ENCODE results near the gene NIP7.

The NIP7 gene

DNA sequence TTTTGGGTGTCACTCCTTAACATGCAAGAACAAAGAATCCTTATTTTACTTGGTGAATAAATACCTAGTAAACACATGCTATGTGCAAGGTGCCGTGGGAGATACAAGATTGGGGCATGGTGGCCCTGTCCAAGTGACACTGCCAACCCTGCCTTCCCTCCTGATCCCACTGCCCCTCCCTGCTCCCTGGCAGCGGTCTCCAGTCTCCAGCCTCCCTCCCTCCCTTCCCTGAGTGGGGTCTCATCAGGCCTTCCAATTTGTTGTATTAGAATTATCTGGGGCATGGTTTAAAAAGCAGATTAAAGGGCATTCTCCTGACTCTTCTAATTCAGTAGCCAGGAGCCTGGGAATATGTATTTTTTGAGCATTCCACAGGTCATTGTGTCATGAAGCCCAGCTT lies 24.5 kb downstream of the NIP7 start:
- no peak overlapping the region for H3K27ac Mint-ChIP-seq (ENCODE audit: low read depth)
- no peak for DNase-seq (ENCODE audit: low spot score in 2 of 2)
- H3K4me1 Mint-ChIP-seq, result peaks cover 16% of the 10 kb centered on the region
- H3K27me3 Mint-ChIP-seq, result no peaks in the 10 kb centered on the region
- no peak for ATAC-seq (replicated peaks; ENCODE audit: extremely low read depth, poor library complexity, severe bottlenecking)
- H3K36me3 Mint-ChIP-seq (ENCODE audit: insufficient read depth), result peaks cover 56% of the 10 kb centered on the region
- H3K4me3 Mint-ChIP-seq, result no peak overlapping the region
- no peaks in the 10 kb centered on the region for H3K9me3 Mint-ChIP-seq

- ATAC-seq (replicated peaks; ENCODE audit: extremely low read depth, poor library complexity, severe bottlenecking), result no peak
- peaks cover 22% of the 10 kb centered on the region for H3K4me1 Mint-ChIP-seq
- H3K27ac Mint-ChIP-seq (ENCODE audit: low read depth), result no peak overlapping the region
- DNase-seq (ENCODE audit: low spot score in 2 of 2), result no peak
- no peaks in the 10 kb centered on the region for H3K27me3 Mint-ChIP-seq
- no peak overlapping the region for H3K4me3 Mint-ChIP-seq
- H3K36me3 Mint-ChIP-seq (ENCODE audit: insufficient read depth), result peaks cover 55% of the 10 kb centered on the region
- H3K9me3 Mint-ChIP-seq, result no peaks in the 10 kb centered on the region
These were observed 26.3 kb downstream of the NIP7 start for GRCh38 chr16:69365901-69366300.

GRCh38 chr16:69366431-69366830 lies 26.9 kb downstream of the NIP7 start:
- no peak overlapping the region for H3K27ac Mint-ChIP-seq (ENCODE audit: low read depth)
- H3K4me1 Mint-ChIP-seq, result peaks cover 21% of the 10 kb centered on the region
- no peak overlapping the region for H3K4me3 Mint-ChIP-seq
- ATAC-seq (replicated peaks; ENCODE audit: extremely low read depth, poor library complexity, severe bottlenecking) (no peak), DNase-seq (ENCODE audit: low spot score in 2 of 2) (no peak)
- no peaks in the 10 kb centered on the region for H3K9me3 Mint-ChIP-seq
- no peaks in the 10 kb centered on the region for H3K27me3 Mint-ChIP-seq
- peaks cover 54% of the 10 kb centered on the region for H3K36me3 Mint-ChIP-seq (ENCODE audit: insufficient read depth)

GRCh38 chr16:69367980-69368379 lies 28.4 kb downstream of the NIP7 start:
- Mint-ChIP-seq H3K36me3 (ENCODE audit: insufficient read depth) (peaks cover 59% of the 10 kb centered on the region), H3K4me1 (peaks cover 14% of the 10 kb centered on the region), H3K9me3 (no peaks in the 10 kb centered on the region), H3K27me3 (no peaks in the 10 kb centered on the region), H3K27ac (ENCODE audit: low read depth) (no peak overlapping the region), H3K4me3 (no peak overlapping the region)
- DNase-seq (ENCODE audit: low spot score in 2 of 2), result no peak
- ATAC-seq (replicated peaks; ENCODE audit: extremely low read depth, poor library complexity, severe bottlenecking), result no peak

GRCh38 chr16:69368866-69369265 lies 29.3 kb downstream of the NIP7 start:
- no peaks in the 10 kb centered on the region for H3K27me3 Mint-ChIP-seq
- ATAC-seq (replicated peaks; ENCODE audit: extremely low read depth, poor library complexity, severe bottlenecking) (no peak), DNase-seq (ENCODE audit: low spot score in 2 of 2) (no peak)
- no peak overlapping the region for H3K4me3 Mint-ChIP-seq
- H3K4me1 Mint-ChIP-seq, result peaks cover 14% of the 10 kb centered on the region
- H3K36me3 Mint-ChIP-seq (ENCODE audit: insufficient read depth), result peaks cover 57% of the 10 kb centered on the region
- H3K9me3 Mint-ChIP-seq, result no peaks in the 10 kb centered on the region
- no peak overlapping the region for H3K27ac Mint-ChIP-seq (ENCODE audit: low read depth)

- Mint-ChIP-seq H3K9me3 (no peaks in the 10 kb centered on the region), H3K36me3 (ENCODE audit: insufficient read depth) (peaks cover 50% of the 10 kb centered on the region), H3K27ac (ENCODE audit: low read depth) (peak overlapping the region; percentile 76), H3K27me3 (no peaks in the 10 kb centered on the region), H3K4me1 (peaks cover 10% of the 10 kb centered on the region), H3K4me3 (no peak overlapping the region)
- DNase-seq (ENCODE audit: low spot score in 2 of 2), result no peak
- ATAC-seq (replicated peaks; ENCODE audit: extremely low read depth, poor library complexity, severe bottlenecking), result no peak
These were observed 32.0 kb downstream of the NIP7 start for GRCh38 chr16:69371564-69371963.

- no peak for ATAC-seq (replicated peaks; ENCODE audit: extremely low read depth, poor library complexity, severe bottlenecking)
- no peak for DNase-seq (ENCODE audit: low spot score in 2 of 2)
- Mint-ChIP-seq H3K36me3 (ENCODE audit: insufficient read depth) (peaks cover 48% of the 10 kb centered on the region), H3K27me3 (no peaks in the 10 kb centered on the region), H3K9me3 (no peaks in the 10 kb centered on the region), H3K4me1 (peaks cover 13% of the 10 kb centered on the region), H3K27ac (ENCODE audit: low read depth) (no peak overlapping the region), H3K4me3 (no peak overlapping the region)
These were observed 33.4 kb downstream of the NIP7 start for GRCh38 chr16:69373019-69373418.

DNA sequence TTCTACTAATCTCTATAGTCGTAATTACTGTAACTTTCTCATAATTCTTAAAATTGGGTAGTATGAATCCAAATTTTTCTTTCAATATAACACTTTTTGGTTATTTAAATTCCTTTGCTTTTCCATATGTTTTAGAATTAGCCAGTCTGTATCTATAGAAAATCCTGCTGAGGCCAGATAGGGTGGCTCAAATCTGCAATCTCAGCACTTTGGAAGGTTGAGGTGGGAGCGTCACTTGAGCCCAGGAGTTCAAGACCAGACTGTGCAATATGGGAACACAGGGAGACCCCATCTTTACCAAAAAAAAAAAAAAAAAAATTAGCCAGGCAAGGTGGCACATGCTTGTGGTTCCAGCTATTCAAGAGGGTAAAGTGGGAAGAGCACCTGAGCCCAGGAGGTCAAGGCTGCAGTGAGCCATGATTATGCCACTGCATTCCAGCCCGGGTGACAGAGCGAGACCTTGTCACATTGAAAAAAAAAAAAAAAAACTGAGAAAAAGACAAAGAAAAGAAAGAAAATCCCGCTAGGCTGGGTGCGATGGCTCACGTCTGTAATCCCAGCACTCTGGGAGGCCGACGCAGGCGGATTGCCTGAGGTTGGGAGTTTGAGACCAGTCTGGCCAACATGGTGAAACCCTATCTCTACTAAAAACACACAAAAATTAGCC lies 37.0 kb downstream of the NIP7 start:
- Mint-ChIP-seq H3K4me3 (no peak overlapping the region), H3K27ac (ENCODE audit: low read depth) (no peak overlapping the region), H3K27me3 (no peaks in the 10 kb centered on the region), H3K4me1 (peaks cover 13% of the 10 kb centered on the region), H3K9me3 (no peaks in the 10 kb centered on the region), H3K36me3 (ENCODE audit: insufficient read depth) (peaks cover 48% of the 10 kb centered on the region)
- ATAC-seq (replicated peaks; ENCODE audit: extremely low read depth, poor library complexity, severe bottlenecking) (no peak), DNase-seq (ENCODE audit: low spot score in 2 of 2) (no peak)

- no peak for DNase-seq (ENCODE audit: low spot score in 2 of 2)
- no peak for ATAC-seq (replicated peaks; ENCODE audit: extremely low read depth, poor library complexity, severe bottlenecking)
- peaks cover 46% of the 10 kb centered on the region for H3K36me3 Mint-ChIP-seq (ENCODE audit: insufficient read depth)
- no peaks in the 10 kb centered on the region for H3K27me3 Mint-ChIP-seq
- no peaks in the 10 kb centered on the region for H3K9me3 Mint-ChIP-seq
- H3K4me1 Mint-ChIP-seq, result peaks cover 18% of the 10 kb centered on the region
- no peak overlapping the region for H3K4me3 Mint-ChIP-seq
- H3K27ac Mint-ChIP-seq (ENCODE audit: low read depth), result peak overlapping the region; percentile 24
These were observed 38.5 kb downstream of the NIP7 start for GRCh38 chr16:69378036-69378435.

- Mint-ChIP-seq H3K27me3 (no peaks in the 10 kb centered on the region), H3K9me3 (no peaks in the 10 kb centered on the region), H3K27ac (ENCODE audit: low read depth) (no peak overlapping the region), H3K4me1 (peaks cover 23% of the 10 kb centered on the region), H3K4me3 (no peak overlapping the region), H3K36me3 (ENCODE audit: insufficient read depth) (peaks cover 48% of the 10 kb centered on the region)
- DNase-seq (ENCODE audit: low spot score in 2 of 2) (no peak), ATAC-seq (replicated peaks; ENCODE audit: extremely low read depth, poor library complexity, severe bottlenecking) (no peak)
These were observed 39.2 kb downstream of the NIP7 start for GRCh38 chr16:69378760-69379159.

DNA sequence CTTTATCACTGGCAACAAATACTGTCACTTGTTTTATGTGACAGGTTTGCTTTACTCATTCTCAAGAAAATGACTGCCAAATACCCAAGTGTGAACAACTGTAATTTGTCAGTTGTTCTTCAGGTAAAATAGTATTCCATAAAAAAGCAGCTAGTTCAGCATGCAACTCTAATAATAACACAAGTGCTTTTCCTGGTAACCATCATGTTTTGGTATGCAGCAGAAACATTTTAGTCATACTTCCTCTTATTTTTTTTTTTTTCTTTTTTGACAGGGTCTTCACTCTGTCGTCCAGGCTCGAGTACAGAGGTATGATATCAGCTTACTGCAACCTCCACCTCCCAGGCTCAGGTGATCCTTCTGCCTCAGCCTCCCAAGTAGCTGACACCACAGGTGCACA lies 41.7 kb downstream of the NIP7 start:
- Mint-ChIP-seq H3K4me1 (peaks cover 44% of the 10 kb centered on the region), H3K36me3 (ENCODE audit: insufficient read depth) (peaks cover 60% of the 10 kb centered on the region), H3K9me3 (no peaks in the 10 kb centered on the region), H3K27me3 (no peaks in the 10 kb centered on the region), H3K4me3 (no peak overlapping the region), H3K27ac (ENCODE audit: low read depth) (no peak overlapping the region)
- no peak for DNase-seq (ENCODE audit: low spot score in 2 of 2)
- ATAC-seq (replicated peaks; ENCODE audit: extremely low read depth, poor library complexity, severe bottlenecking), result no peak

DNA sequence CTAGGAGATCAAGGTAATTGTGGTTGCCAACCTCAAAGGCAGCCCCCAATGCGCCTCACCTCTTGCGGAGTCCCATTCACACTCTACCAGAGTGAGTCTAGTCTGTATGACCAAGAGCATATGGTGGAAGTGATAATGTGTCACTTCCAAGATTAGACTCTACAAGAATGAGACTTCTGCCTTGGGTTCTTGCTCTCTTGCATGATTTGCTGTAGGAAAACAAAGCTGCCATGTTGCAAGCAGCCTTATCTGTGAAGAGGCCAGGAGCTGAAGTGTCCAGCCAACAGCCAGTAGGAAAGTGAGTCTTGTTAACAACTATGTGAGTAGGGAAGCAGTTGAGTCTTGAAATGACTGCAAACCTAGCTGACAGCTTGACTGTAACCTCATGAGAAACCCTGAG lies 42.8 kb downstream of the NIP7 start:
- H3K4me3 Mint-ChIP-seq, result no peak overlapping the region
- H3K27ac Mint-ChIP-seq (ENCODE audit: low read depth), result no peak overlapping the region
- peaks cover 44% of the 10 kb centered on the region for H3K4me1 Mint-ChIP-seq
- DNase-seq (ENCODE audit: low spot score in 2 of 2) (no peak), ATAC-seq (replicated peaks; ENCODE audit: extremely low read depth, poor library complexity, severe bottlenecking) (no peak)
- H3K27me3 Mint-ChIP-seq, result no peaks in the 10 kb centered on the region
- peaks cover 53% of the 10 kb centered on the region for H3K36me3 Mint-ChIP-seq (ENCODE audit: insufficient read depth)
- no peaks in the 10 kb centered on the region for H3K9me3 Mint-ChIP-seq

DNA sequence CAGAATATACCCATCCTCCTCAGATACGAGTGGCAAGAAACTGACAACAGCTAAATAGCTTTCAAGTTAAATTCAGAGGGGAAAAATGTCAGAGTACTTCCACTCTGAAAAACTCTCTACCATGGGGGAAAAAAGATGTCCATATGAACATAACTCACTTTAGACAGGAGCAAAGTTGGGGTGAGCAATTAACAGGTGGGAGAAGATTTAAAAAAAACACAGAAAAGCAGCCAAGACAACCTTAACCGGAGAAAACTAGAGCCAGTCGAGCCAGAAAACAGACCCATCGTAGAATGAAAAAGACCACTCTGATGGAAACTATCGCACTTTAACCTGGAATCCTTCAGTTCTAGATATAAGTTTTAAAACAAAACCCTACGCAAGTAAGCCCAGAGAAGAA lies 45.4 kb downstream of the NIP7 start:
- no peaks in the 10 kb centered on the region for H3K27me3 Mint-ChIP-seq
- H3K36me3 Mint-ChIP-seq (ENCODE audit: insufficient read depth), result peaks cover 35% of the 10 kb centered on the region
- H3K27ac Mint-ChIP-seq (ENCODE audit: low read depth), result peak overlapping the region; percentile 87
- peak overlapping the region; percentile 92 for H3K4me3 Mint-ChIP-seq
- H3K4me1 Mint-ChIP-seq, result peaks cover 33% of the 10 kb centered on the region
- no peaks in the 10 kb centered on the region for H3K9me3 Mint-ChIP-seq
- DNase-seq (ENCODE audit: low spot score in 2 of 2) (no peak), ATAC-seq (replicated peaks; ENCODE audit: extremely low read depth, poor library complexity, severe bottlenecking) (no peak)

Measured in central memory CD8-positive, alpha-beta T cell (primary cell).